OCI-LY1 (cell line): ENCODE results near the gene PSD2.
A peak's percentile ranks its signal among the peaks of the same experiment; 100 is the strongest.

Experiments used
- H2AFZ ChIP-seq: fragments of 200-600 bp; sonication (generic), shearing (Covaris generic); 2 replicates; pipeline ENCODE4 v1.6.0; 2014; ENCODE audit warnings: antibody characterized with exemption, mild to moderate bottlenecking, low read length
- H3F3A ChIP-seq: fragments of 200-600 bp; sonication (generic), shearing (Covaris generic); 2 replicates; pipeline ENCODE4 v1.6.0; 2014; ENCODE audit warnings: mild to moderate bottlenecking, antibody characterized with exemption, low read length, moderate library complexity; ENCODE audit not compliant: insufficient read depth
- H3K27ac ChIP-seq: fragments of 200-600 bp; sonication (generic); 2 replicates; pipeline ENCODE4 v1.5.1; 2014; ENCODE audit warnings: low read length, mixed run types, mild to moderate bottlenecking, low read depth; ENCODE audit not compliant: poor library complexity, severe bottlenecking
- H3K27me3 ChIP-seq: fragments of 200-600 bp; sonication (generic); 2 replicates; pipeline ENCODE4 v1.6.0; 2014; ENCODE audit warnings: antibody characterized with exemption, mild to moderate bottlenecking, low read length, moderate library complexity; ENCODE audit not compliant: insufficient read depth
- H3K36me3 ChIP-seq: fragments of 200-600 bp; sonication (generic); 2 replicates; pipeline ENCODE4 v1.6.1; 2014; ENCODE audit warnings: mild to moderate bottlenecking, antibody characterized with exemption, low read length, moderate library complexity, mixed read lengths; ENCODE audit not compliant: insufficient read depth
- H3K4me1 ChIP-seq: fragments of 200-600 bp; sonication (generic); 2 replicates; pipeline ENCODE4 v1.5.1; 2014; ENCODE audit warnings: mild to moderate bottlenecking, low read length, moderate library complexity; ENCODE audit not compliant: insufficient read depth, severe bottlenecking
- H3K4me2 ChIP-seq: fragments of 200-600 bp; sonication (generic), shearing (Covaris generic); 2 replicates; pipeline ENCODE4 v1.6.1; 2014; ENCODE audit warnings: low read length
- H3K4me3 ChIP-seq: fragments of 200-600 bp; sonication (generic); 2 replicates; pipeline ENCODE4 v1.5.1; 2014; ENCODE audit warnings: low read length, low read depth, mild to moderate bottlenecking, mixed read lengths; ENCODE audit not compliant: poor library complexity, severe bottlenecking
- H3K79me2 ChIP-seq: fragments of 200-600 bp; shearing (Covaris generic); 2 replicates; pipeline ENCODE4 v1.6.1; 2016; ENCODE audit warnings: mixed run types, low read length, mixed read lengths; ENCODE audit not compliant: insufficient read depth
- H3K9ac ChIP-seq: fragments of 200-600 bp; sonication (generic), shearing (Covaris generic); 2 replicates; pipeline ENCODE4 v1.6.1; 2014; ENCODE audit warnings: mild to moderate bottlenecking, low read length, mixed read lengths
- H3K9me2 ChIP-seq: fragments of 200-600 bp; sonication (generic), shearing (Covaris generic); 2 replicates; pipeline ENCODE4 v1.6.1; 2014; ENCODE audit warnings: low read depth, mild to moderate bottlenecking, low read length, mixed read lengths
- H3K9me3 ChIP-seq: fragments of 200-600 bp; shearing (Covaris generic); 2 replicates; pipeline ENCODE4 v1.6.1; 2014; ENCODE audit warnings: low read length, mixed read lengths
- H4K20me1 ChIP-seq: fragments of 200-600 bp; sonication (generic), shearing (Covaris generic); 2 replicates; pipeline ENCODE4 v1.6.0; 2016; ENCODE audit warnings: mild to moderate bottlenecking, low read length; ENCODE audit not compliant: insufficient read depth
- CTCF ChIP-seq: fragments of 200-600 bp; sonication (generic), shearing (Covaris generic); IDR thresholded peaks from 2 replicates; pipeline ENCODE4 v1.5.1; 2017; ENCODE audit warnings: mild to moderate bottlenecking, antibody characterized with exemption, low read length, moderate library complexity, mixed read lengths
- EZH2 ChIP-seq: fragments of 200-600 bp; sonication (generic), shearing (Covaris generic); IDR thresholded peaks from 2 replicates; pipeline ENCODE4 v1.8.0; 2017; ENCODE audit warnings: borderline replicate concordance, mixed run types, mild to moderate bottlenecking, antibody characterized with exemption, low read length, moderate library complexity, mixed read lengths

PSD2 gene

DNA sequence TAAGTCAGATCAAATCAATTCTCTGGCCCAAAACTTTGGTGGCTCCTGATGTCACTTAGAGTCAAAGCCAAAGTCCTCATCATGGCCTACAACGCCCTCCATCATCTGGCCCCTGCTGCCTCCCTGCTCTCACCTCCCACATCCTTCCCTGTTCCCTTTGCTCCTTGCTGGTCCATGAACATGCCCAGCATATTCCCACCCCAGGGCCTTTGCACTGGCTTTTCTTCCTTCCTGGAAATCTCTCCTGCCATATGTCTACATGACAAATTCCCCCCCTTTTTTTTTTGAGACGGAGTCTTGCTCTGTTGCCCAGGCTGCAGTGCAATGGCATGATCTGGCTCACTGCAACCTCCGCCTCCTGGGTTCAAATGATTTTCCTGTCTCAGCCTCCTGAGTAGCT lies 11.1 kb upstream of the PSD2 start:
- H3K27me3 ChIP-seq: no peaks in the 10 kb centered on the region
- H3K9ac ChIP-seq: no peak overlapping the region
- no peak overlapping the region for H3K4me2 ChIP-seq
- no peaks in the 10 kb centered on the region for H3K9me3 ChIP-seq
- no peaks in the 10 kb centered on the region for H3K79me2 ChIP-seq
- no peak overlapping the region for H2AFZ ChIP-seq
- H3K4me3 ChIP-seq: no peak overlapping the region
- no peaks in the 10 kb centered on the region for H3K9me2 ChIP-seq
- TF ChIP-seq EZH2 (no peak), CTCF (no peak)
- no peaks in the 10 kb centered on the region for H3F3A ChIP-seq
- H3K36me3 ChIP-seq: no peaks in the 10 kb centered on the region
- no peaks in the 10 kb centered on the region for H4K20me1 ChIP-seq
- peaks cover 4% of the 10 kb centered on the region for H3K4me1 ChIP-seq
- no peak overlapping the region for H3K27ac ChIP-seq

- H3K36me3 ChIP-seq: no peaks in the 10 kb centered on the region
- no peak overlapping the region for H3K4me3 ChIP-seq
- H3K27me3 ChIP-seq: no peaks in the 10 kb centered on the region
- H2AFZ ChIP-seq: no peak overlapping the region
- no peak overlapping the region for H3K4me2 ChIP-seq
- TF ChIP-seq EZH2 (no peak), CTCF (no peak)
- peaks cover 4% of the 10 kb centered on the region for H3K4me1 ChIP-seq
- H4K20me1 ChIP-seq: no peaks in the 10 kb centered on the region
- no peaks in the 10 kb centered on the region for H3K79me2 ChIP-seq
- H3K9me2 ChIP-seq: no peaks in the 10 kb centered on the region
- H3F3A ChIP-seq: no peaks in the 10 kb centered on the region
- H3K27ac ChIP-seq: no peak overlapping the region
- no peak overlapping the region for H3K9ac ChIP-seq
- no peaks in the 10 kb centered on the region for H3K9me3 ChIP-seq
These were observed 8.4 kb upstream of the PSD2 start for GRCh38 chr5:139787257-139787567.

- peak overlapping the region; percentile 57 for H3K4me3 ChIP-seq
- H3F3A ChIP-seq: no peaks in the 10 kb centered on the region
- H3K4me2 ChIP-seq: peak overlapping the region; percentile 82
- peak; percentile 87 for TF ChIP-seq CTCF
- no peak for TF ChIP-seq EZH2
- peaks cover 4% of the 10 kb centered on the region for H3K4me1 ChIP-seq
- H2AFZ ChIP-seq: no peak overlapping the region
- no peaks in the 10 kb centered on the region for H4K20me1 ChIP-seq
- no peaks in the 10 kb centered on the region for H3K9me3 ChIP-seq
- H3K9ac ChIP-seq: peak overlapping the region; percentile 47; the same call in 1 of the 2 replicates
- H3K36me3 ChIP-seq: no peaks in the 10 kb centered on the region
- no peaks in the 10 kb centered on the region for H3K27me3 ChIP-seq
- H3K27ac ChIP-seq: no peak overlapping the region
- H3K9me2 ChIP-seq: no peaks in the 10 kb centered on the region
- no peaks in the 10 kb centered on the region for H3K79me2 ChIP-seq
These were observed 7.9 kb upstream of the PSD2 start for GRCh38 chr5:139787568-139788293.
